K562 (cell line): Measurements from ENCODE around the gene CSTB. TPM values are rescaled to one million over a fixed set of nuclear protein-coding genes. Genes with fewer than 3 reads are reported as not detected.

Experiments
- ATAC-seq: fragments of 200-7000 bp; cut with Tn5 transposase; 3 replicates; pipeline ENCODE4 v1.9.1; 2020; ENCODE audit warnings: moderate library complexity
- BruUV-seq: library from RNA; stranded (reverse); fragments of 400-500 nt; replicated peaks from 2 replicates; lab custom pipeline; 2021; lab: Mats Ljungman, UMichigan
- CTCF ChIA-PET: fragments of 300-600 bp; formaldehyde crosslinking; extraction: SDS; loops from one replicate; lab custom pipeline; 2021; ENCODE audit warnings: low intra/inter-chr PET ratio; lab: Yijun Ruan, JAX
- POLR2A ChIA-PET: fragments of 300-600, 350-650 bp; sonication (Branson Sonifier 250); formaldehyde crosslinking; extraction: SDS; loops from one replicate; lab custom pipeline; 2021; ENCODE audit warnings: antibody characterized with exemption, inconsistent platforms; lab: Yijun Ruan, JAX
- DNase-seq, 4 experiments: peaks; one replicate each; pipeline versions ENCODE4 v3.0.0 to v3.0.0-alpha.2; 2011 to 2018; ENCODE audit warnings: low spot score in 3 of 4, mixed read lengths in 3 of 4; ENCODE audit errors: extremely low read depth in 1 of 4
- FAIRE-seq: peaks from 2 replicates; lab custom pipeline; 2011; peaks lifted over from hg19 to GRCh38; lab: Jason Lieb, UNC
- H2AFZ ChIP-seq: 2 replicates; pipeline ENCODE4 v1.6.0; 2011; ENCODE audit warnings: low read depth, low read length, control low read depth, inconsistent platforms
- H3K27ac ChIP-seq: fragments of 200-600 bp; 3 replicates; pipeline ENCODE4 v1.8.0; 2011; ENCODE audit warnings: low read depth, mild to moderate bottlenecking, control low read depth, inconsistent platforms, low read length, moderate library complexity, mixed read lengths; ENCODE audit errors: extremely low read depth
- H3K27me3 ChIP-seq, 2 experiments: fragments of 300-600 bp in 1 of 2; 2 replicates in 1 of 2; 3 replicates in 1 of 2; pipeline versions ENCODE4 v1.6.0 to v1.8.0; 2011; ENCODE audit warnings: inconsistent platforms in 2 of 2, low read length in 2 of 2, mild to moderate bottlenecking in 1 of 2, mixed read lengths in 1 of 2, moderate library complexity in 1 of 2; ENCODE audit not compliant: control insufficient read depth in 2 of 2, insufficient read depth in 2 of 2
- H3K36me3 ChIP-seq: fragments of 300-600 bp; 3 replicates; pipeline ENCODE4 v1.8.0; 2011; ENCODE audit warnings: mild to moderate bottlenecking, low read length, inconsistent platforms; ENCODE audit not compliant: control insufficient read depth, insufficient read depth
- H3K4me1 ChIP-seq, 2 experiments: fragments of 200-600 bp in 1 of 2; replicated peaks in 1 of 2; 2 replicates in 1 of 2; 3 replicates in 1 of 2; pipeline versions ENCODE4 v1.5.1 to v1.8.0; 2011; ENCODE audit warnings: inconsistent platforms in 2 of 2, low read length in 2 of 2, mild to moderate bottlenecking in 1 of 2, mixed read lengths in 1 of 2, moderate library complexity in 1 of 2; ENCODE audit not compliant: control insufficient read depth in 2 of 2, insufficient read depth in 2 of 2
- H3K4me2 ChIP-seq: 2 replicates; pipeline ENCODE4 v1.6.1; 2011; ENCODE audit warnings: low read length, control low read depth, inconsistent platforms, mixed read lengths; ENCODE audit not compliant: insufficient read depth
- H3K4me3 ChIP-seq: fragments of 200-600 bp; sonication (generic), shearing (Covaris generic); 2 replicates; pipeline ENCODE4 v1.5.1; 2016; ENCODE audit warnings: control low read depth, inconsistent platforms
- H3K79me2 ChIP-seq: fragments of 200-600 bp; 3 replicates; pipeline ENCODE4 v1.8.0; 2011; ENCODE audit warnings: low read length, inconsistent platforms; ENCODE audit not compliant: control insufficient read depth, insufficient read depth
- H3K9ac ChIP-seq, 2 experiments: 2 replicates each; pipeline versions ENCODE4 v1.6.0 to v1.6.1; 2011; ENCODE audit warnings: low read depth in 2 of 2, low read length in 2 of 2, control low read depth in 1 of 2, inconsistent platforms in 1 of 2, mild to moderate bottlenecking in 1 of 2, mixed read lengths in 1 of 2; ENCODE audit not compliant: insufficient read depth in 1 of 2
- H3K9me1 ChIP-seq: one replicate; pipeline ENCODE4 v1.6.0; 2011; ENCODE audit warnings: inconsistent platforms, mild to moderate bottlenecking, low read length, moderate library complexity; ENCODE audit not compliant: control insufficient read depth, insufficient read depth
- H3K9me3 ChIP-seq: replicated peaks from 2 replicates; pipeline ENCODE4 v1.5.1; 2011; ENCODE audit warnings: low read depth, low read length, inconsistent platforms; ENCODE audit not compliant: control insufficient read depth, insufficient read depth
- H4K20me1 ChIP-seq: replicated peaks from 2 replicates; pipeline ENCODE4 v1.6.1; 2011; ENCODE audit warnings: low read length, inconsistent platforms, mixed read lengths; ENCODE audit not compliant: control insufficient read depth, insufficient read depth
- HDAC8 ChIP-seq: fragments of 450-650 bp; IDR thresholded peaks from 2 replicates; pipeline ENCODE4 v1.6.1; 2016; ENCODE audit warnings: mild to moderate bottlenecking, missing genetic modification characterization, moderate library complexity, missing compliant biosample characterization
- LARP7 ChIP-seq: fragments of 450-650 bp; IDR thresholded peaks from 2 replicates; pipeline ENCODE4 v1.6.1; 2016
- RBBP5 ChIP-seq: fragments of 200-600 bp; sonication (generic); IDR thresholded peaks from 2 replicates; pipeline ENCODE4 v1.6.1; 2012; ENCODE audit warnings: borderline replicate concordance, mild to moderate bottlenecking, low read length, control low read depth, inconsistent platforms; ENCODE audit not compliant: insufficient read depth, poor library complexity, severe bottlenecking
- SPI1 ChIP-seq: IDR thresholded peaks from 2 replicates; pipeline ENCODE4 v1.6.1; 2011; ENCODE audit warnings: low read depth, low read length, control low read depth, borderline replicate concordance
- WGBS: fragments of 100-300 bp; shearing (Covaris generic); methylation state at CpG from one replicate; pipeline ENCODE4 v1.1.6; 2016; ENCODE audit warnings: low coverage, mixed read lengths; ENCODE audit not compliant: insufficient coverage; ENCODE audit errors: missing lambda C conversion rate; 5-methylcytosine and 5-hydroxymethylcytosine counted together
- in situ Hi-C: fragments of 300-500 bp; cut with MboI; formaldehyde crosslinking; loops from 4 replicates; pipeline ENCODE4 v1.15.0; 2018; ENCODE audit warnings: inconsistent platforms, mixed read lengths
- intact Hi-C: fragments of 100-400 bp; cut with micrococcal nuclease; formaldehyde crosslinking; loops from 2 replicates; pipeline ENCODE4 v1.14.2; 2022
- polyA plus RNA-seq, 8 experiments: library from polyadenylated mRNA; depleted of rRNA in 4 of 8; stranded (reverse) in 5 of 8; unstranded in 3 of 8; fragments of >200 nt; fragmentation: Nextera tagmentation in 2 of 8; fragmentation: Illumina TruSeq in 1 of 8; extraction: Ambion mirVana in 2 of 8; extraction: Trizol in 1 of 8; gene quantifications; 2 replicates each; pipeline versions ENCODE4 v1.2.1 to v1.2.3, GENCODE V29; 2011 to 2014; ENCODE audit warnings: inconsistent platforms in 1 of 8, missing spikeins in 1 of 8
- total RNA-seq, 7 experiments: library from RNA; depleted of rRNA in 6 of 7; stranded (reverse); fragments of >200 nt in 6 of 7; fragmentation: Illumina TruSeq in 2 of 7; extraction: Trizol in 2 of 7; gene quantifications; 2 replicates each; pipeline versions ENCODE4 v1.2.1 to v1.2.3, GENCODE V29; 2011 to 2021; ENCODE audit warnings: low replicate concordance in 1 of 7

CSTB gene
- total and polyA plus RNA-seq, 9 of the 15 experiments (the other 6 are each of a cell fraction or from before 2014, with no cell fraction given) = 12.4 to 65.0 (median 31.7) TPM

DNA sequence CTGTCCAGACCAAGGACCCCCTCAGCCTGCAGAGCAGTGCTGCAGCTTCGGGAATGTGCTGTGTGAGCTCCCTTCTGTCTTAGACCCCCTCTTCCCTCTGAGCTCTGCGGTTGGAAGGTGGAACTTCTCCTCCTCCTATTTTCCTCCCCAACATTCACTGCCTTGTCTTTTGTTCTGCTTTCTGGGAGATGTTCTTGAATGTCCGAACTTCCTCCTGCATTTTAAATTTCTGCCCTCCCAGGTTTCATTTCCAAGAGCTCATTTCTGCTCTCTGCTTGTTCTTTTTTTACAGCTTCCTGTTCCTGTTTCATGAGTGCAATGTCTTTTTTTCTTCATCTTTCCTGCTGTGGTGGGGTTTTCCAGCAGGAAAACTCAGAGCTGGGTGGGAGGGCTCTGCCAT, 42.6 kb upstream of the CSTB start:
- 38% methylated on average over 3 of the region's 3 CpGs for whole genome bisulfite sequencing
- no peaks in the 10 kb centered on the region for H3K9me1 ChIP-seq
- no peaks in the 10 kb centered on the region for H3K36me3 ChIP-seq
- no peak for FAIRE-seq
- 0 out of 2 replicates have a peak, but pooled peaks cover 4% of the 10 kb centered on the region for H4K20me1 ChIP-seq
- POLR2A ChIA-PET = interaction anchor here (0.8 to 2.0 kb wide), 6 partner anchors 8 to 115 kb away, joined by 3 to 9 read pairs (median 4); no protein-coding TSS in a partner anchor
- peak overlapping the region; percentile 29; the same call in 1 of the 3 replicates for H3K27ac ChIP-seq
- peak; percentile 47 for TF ChIP-seq RBBP5
- TF ChIP-seq LARP7 = no peak
- TF ChIP-seq HDAC8 = no peak
- peak; percentile 47; the same call in 1 of the 2 replicates for TF ChIP-seq SPI1
- no peaks in the 10 kb centered on the region for H3K79me2 ChIP-seq
- H3K9ac ChIP-seq = peak overlapping the region in 1 of 2 experiments; percentile 84; a peak in 2 of 4 replicates
- in situ Hi-C loops (no loop called here), intact Hi-C loops (no loop called here)
- no peak overlapping the region for H3K4me3 ChIP-seq
- H3K4me2 ChIP-seq = no peak overlapping the region
- H3K27me3 ChIP-seq = no peaks in the 10 kb centered on the region; a peak in 1 of 5 replicates
- no peak for DNase-seq
- no TSS peak for BruUV-seq
- no peaks in the 10 kb centered on the region for H3K9me3 ChIP-seq
- no peak for ATAC-seq
- peaks cover 12 to 65% of the 10 kb centered on the region in 2 experiments; a peak in 4 of 5 replicates for H3K4me1 ChIP-seq
- H2AFZ ChIP-seq = peak overlapping the region; percentile 2; the same call in 1 of the 2 replicates
- CTCF ChIA-PET = no interaction called here
